ENCODE data around the gene RASSF6. TPM values are rescaled to one million over a fixed set of nuclear protein-coding genes. Genes with fewer than 3 reads are reported as not detected.

RASSF6 gene
- total RNA-seq, 1 experiment from 2014 or later, result 0.22 TPM

- H3K9me3 Mint-ChIP-seq, result no peaks in the 10 kb centered on the region
- no peak overlapping the region for H3K18ac ChIP-seq (ENCODE audit: insufficient read length, low read depth, low read length)
- H3K27ac Mint-ChIP-seq, result no peak overlapping the region
- no peaks in the 10 kb centered on the region for H3K27me3 ChIP-seq (ENCODE audit: insufficient read depth, low read length)
- H3K36me3 Mint-ChIP-seq (ENCODE audit: insufficient read depth in 1 of 3, low read depth in 3 of 3), result no peaks in the 10 kb centered on the region
- TF ChIP-seq CTCF (conservative IDR thresholded peaks at IDR 0.05), result no peak
- H3K23ac ChIP-seq (ENCODE audit: insufficient read length, low read depth, low read length), result no peak overlapping the region
- H2BK120ac ChIP-seq (ENCODE audit: low read depth, low read length, poor library complexity, severe bottlenecking), result no peak overlapping the region
- H2AK5ac ChIP-seq (ENCODE audit: insufficient read length, low read length), result no peak overlapping the region
- H2BK15ac ChIP-seq (ENCODE audit: low read depth, low read length), result no peak overlapping the region
- no peaks in the 10 kb centered on the region for H3K79me2 ChIP-seq (ENCODE audit: insufficient read depth, low read length)
- no CpG with 5 or more reads among the region's 4 CpGs for WGBS (ENCODE audit: extremely low coverage, insufficient read length, low lambda C conversion rate)
- no peak overlapping the region for H3K4me3 Mint-ChIP-seq
- no peak overlapping the region for H4K91ac ChIP-seq (ENCODE audit: insufficient read length, low read depth, low read length)
- H2BK5ac ChIP-seq (ENCODE audit: insufficient read length, low read length), result no peak overlapping the region
- H2BK12ac ChIP-seq (ENCODE audit: insufficient read length, low read depth, low read length), result no peak overlapping the region
- H3K56ac ChIP-seq (ENCODE audit: insufficient read length, low read depth, low read length), result no peak overlapping the region
- peaks cover 17 to 23% of the 10 kb centered on the region in 2 experiments for H3K4me1 Mint-ChIP-seq
- no peak overlapping the region for H3K9ac ChIP-seq (ENCODE audit: extremely low read depth, insufficient read length, low read length)
- H3K4ac ChIP-seq (ENCODE audit: low read depth, low read length), result no peak overlapping the region
- H4K8ac ChIP-seq (replicated peaks; ENCODE audit: insufficient read length, low read depth, low read length), result no peak overlapping the region
- no peaks in the 10 kb centered on the region for H3K79me1 ChIP-seq (ENCODE audit: insufficient read depth, low read depth, low read length, poor library complexity, severe bottlenecking)
- DNase-seq, result no peak
- H3K27me3 Mint-ChIP-seq (ENCODE audit: low read depth), result peaks cover 18% of the 10 kb centered on the region
- no peak overlapping the region for H3K4me2 ChIP-seq (ENCODE audit: insufficient read depth, insufficient read length, low read length)
- H4K5ac ChIP-seq (ENCODE audit: insufficient read length, low read depth, low read length), result no peak overlapping the region
- H4K20me1 ChIP-seq (ENCODE audit: control insufficient read depth, insufficient read depth, insufficient read length), result no peaks in the 10 kb centered on the region
- H2BK20ac ChIP-seq (ENCODE audit: low read depth, low read length, poor library complexity, severe bottlenecking), result no peak overlapping the region
- H3K23me2 ChIP-seq (ENCODE audit: insufficient read length, low read depth, low read length, poor library complexity, severe bottlenecking), result peaks cover 3% of the 10 kb centered on the region
- no peaks in the 10 kb centered on the region for H3K4me1 ChIP-seq (ENCODE audit: insufficient read depth, low read length)
- H3K14ac ChIP-seq (ENCODE audit: insufficient read depth, low read length), result no peak overlapping the region
- no peak overlapping the region for H3T11ph ChIP-seq (ENCODE audit: low read length)
- H3K27ac ChIP-seq (ENCODE audit: insufficient read length, low read depth, low read length), result no peak overlapping the region
- H3K9me3 ChIP-seq (ENCODE audit: control insufficient read depth, low read depth, low read length), result no peaks in the 10 kb centered on the region
- H2AFZ ChIP-seq (ENCODE audit: low read length), result no peak overlapping the region
These were observed 890 bp downstream of the RASSF6 start for GRCh38 chr4:73619346-73619745.
